GM12874 (cell line): Measurements from ENCODE around the gene NR1H4.

Source experiments
- CTCF ChIP-seq: IDR thresholded peaks from 2 replicates; pipeline ENCODE4 v1.5.1; 2011; ENCODE audit warnings: low read depth, mild to moderate bottlenecking, control low read depth, low read length, moderate library complexity; ENCODE audit not compliant: insufficient read depth

Gene NR1H4

DNA sequence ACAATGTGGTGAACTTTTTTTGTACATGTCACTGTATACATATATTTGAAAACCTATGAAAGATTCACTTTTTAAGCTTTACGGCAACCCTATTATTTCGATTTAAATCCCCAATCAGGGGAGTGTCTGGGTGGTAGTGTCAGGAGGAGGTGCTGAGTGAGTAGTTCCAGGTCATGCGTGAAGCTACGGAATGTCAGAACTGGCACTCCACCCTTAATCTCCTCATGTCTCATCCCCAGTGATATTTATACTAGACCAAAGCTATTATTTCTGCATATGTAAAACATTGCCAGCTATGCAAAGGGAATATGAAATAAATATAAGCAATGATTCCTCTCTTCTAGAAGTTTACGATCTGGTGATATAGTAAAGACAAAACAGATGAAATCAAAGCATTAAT, 12.3 kb downstream of the NR1H4 start:
- no peak for TF ChIP-seq CTCF

DNA sequence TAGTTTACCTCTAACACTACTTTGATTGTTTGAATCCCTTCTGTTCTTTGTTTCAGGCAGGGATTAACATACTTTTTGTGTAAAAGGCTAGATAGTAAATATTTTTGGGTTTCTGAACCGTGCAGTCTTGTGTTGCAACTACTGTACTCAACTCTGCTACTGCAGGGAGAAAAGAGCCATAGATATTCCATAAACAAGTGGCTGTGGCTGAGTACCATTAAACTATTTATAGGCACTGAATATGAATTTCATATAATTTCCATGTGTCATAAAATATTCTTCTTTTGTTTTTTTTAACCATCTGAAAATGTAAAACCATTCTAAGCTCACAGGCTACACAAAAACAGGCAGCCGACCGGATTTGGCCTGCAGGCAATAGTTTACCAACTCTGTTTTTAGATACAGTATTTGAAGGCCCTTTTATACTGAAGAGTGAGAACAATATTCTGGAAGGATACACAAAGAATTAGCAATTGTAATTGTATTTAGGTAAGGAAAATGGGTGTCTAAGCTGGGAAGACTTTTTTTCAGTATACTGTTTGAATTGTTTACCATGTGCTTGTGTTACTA, 15.7 kb downstream of the NR1H4 start:
- TF ChIP-seq CTCF, result no peak

DNA sequence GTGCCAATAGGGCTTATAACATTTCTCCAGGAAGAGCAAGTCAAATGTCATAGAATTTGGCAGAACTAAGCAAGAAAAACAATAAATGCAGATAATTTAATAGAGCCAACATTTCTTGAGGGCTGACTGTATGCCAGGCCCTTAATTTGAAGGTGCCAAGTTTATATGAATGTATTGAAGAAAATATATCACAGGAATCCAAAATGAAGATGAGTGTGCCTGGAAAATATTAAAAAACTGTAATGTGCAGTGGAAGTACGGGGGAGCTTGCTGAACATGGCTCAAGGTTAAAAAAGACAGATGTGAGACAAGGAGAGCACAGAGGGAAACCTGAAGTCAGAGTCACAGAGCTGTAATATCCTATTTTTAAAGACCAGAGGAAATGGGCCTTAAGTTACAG, 16.4 kb downstream of the NR1H4 start:
- no peak for TF ChIP-seq CTCF

- no peak for TF ChIP-seq CTCF
Measured at GRCh38 chr12:100491104-100491503, 17.4 kb downstream of the NR1H4 start.

DNA sequence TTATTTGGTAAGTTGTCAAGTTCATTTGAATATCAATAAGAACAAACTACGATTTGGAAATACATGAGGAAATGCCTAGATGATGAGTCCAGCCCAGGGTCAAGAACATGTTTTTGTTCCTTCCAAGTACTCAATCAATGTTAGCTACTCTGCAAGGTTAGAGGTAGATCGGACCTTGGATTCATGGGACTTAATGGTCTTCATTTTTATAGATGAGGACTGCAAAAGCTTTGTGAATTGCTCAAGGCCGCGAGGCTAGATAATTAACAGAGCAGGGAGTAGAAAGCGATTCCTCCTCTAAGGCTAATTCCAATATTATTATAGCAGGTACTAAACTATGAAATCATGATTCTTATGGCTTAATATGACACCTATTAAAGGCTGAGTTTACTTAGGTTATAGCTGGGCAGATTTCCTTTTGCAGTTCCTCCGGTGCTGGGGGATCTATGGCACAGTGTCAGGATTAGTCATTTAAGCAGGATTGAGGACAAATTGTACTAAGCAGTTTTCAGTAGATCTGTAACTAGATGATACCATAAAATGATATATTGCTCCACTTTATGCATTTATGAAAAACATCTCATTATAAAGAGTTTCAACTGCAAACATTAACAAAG, 19.8 kb downstream of the NR1H4 start:
- no peak for TF ChIP-seq CTCF

DNA sequence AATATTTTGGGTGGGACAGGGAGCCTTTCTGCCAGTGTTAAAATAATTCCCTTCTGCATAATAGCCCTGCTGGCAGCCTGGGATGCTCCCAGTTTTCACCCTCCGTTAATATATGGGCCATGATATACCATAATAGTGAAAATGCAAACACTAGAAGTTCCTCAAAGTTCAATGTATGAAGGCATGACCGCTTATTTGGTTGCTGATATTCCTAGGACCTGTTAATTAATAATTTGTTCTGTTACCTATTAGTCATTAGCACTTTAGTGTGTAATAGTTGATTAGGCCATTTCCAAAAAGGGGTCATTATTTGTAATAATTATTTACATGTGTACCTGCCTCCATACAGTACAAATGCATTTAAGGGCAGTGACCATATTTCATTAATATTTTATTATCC, 20.4 kb downstream of the NR1H4 start:
- TF ChIP-seq CTCF, result no peak

DNA sequence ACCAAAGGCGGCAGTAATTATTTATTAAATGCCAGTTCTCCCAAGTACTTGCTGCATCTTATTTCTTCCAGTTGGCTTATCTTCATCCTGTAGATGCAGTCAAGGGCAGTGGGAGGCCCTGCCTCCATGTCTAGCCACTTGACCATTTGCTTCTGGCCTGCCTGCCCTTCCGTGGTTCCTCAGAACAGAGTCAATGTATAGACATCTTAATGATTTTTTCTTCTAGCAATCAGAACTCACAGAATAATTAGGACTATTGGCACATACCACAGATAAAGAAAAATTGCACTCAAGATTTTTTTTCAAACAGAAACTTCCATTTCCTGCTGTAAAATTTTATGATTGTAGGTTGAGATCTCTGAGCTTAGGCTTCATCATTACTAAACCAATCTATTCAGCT, 20.9 kb downstream of the NR1H4 start:
- TF ChIP-seq CTCF, result no peak
